Mesothelial cell of epicardium (in vitro differentiated cells): Measurements from ENCODE around the gene LRIG2. TPM values are rescaled to one million over a fixed set of nuclear protein-coding genes. Genes with fewer than 3 reads are reported as not detected.
A peak's percentile ranks its signal among the peaks of the same experiment; 100 is the strongest.
"Not testable (repeated sequence)": the region's sequence is repeated elsewhere in the genome, so short reads cannot be mapped to it uniquely, and the experiment has no call there.

ENCODE experiments used
- DNase-seq, 2 experiments: peaks; one replicate each; pipeline ENCODE4 v3.0.0; 2021; ENCODE audit warnings: low spot score in 2 of 2; ENCODE audit not compliant: unreplicated experiment in 2 of 2
- H3K27ac Mint-ChIP-seq: 2 replicates; pipeline ENCODE4 v1.8.0; 2021; ENCODE audit warnings: mixed read lengths
- H3K27me3 Mint-ChIP-seq: 2 replicates; pipeline ENCODE4 v1.8.0; 2021; ENCODE audit warnings: low read depth, mixed read lengths
- H3K36me3 Mint-ChIP-seq: 2 replicates; pipeline ENCODE4 v1.8.0; 2021; ENCODE audit warnings: mixed read lengths
- H3K4me1 Mint-ChIP-seq: 2 replicates; pipeline ENCODE4 v1.8.0; 2021; ENCODE audit warnings: mixed read lengths
- H3K4me3 Mint-ChIP-seq: 2 replicates; pipeline ENCODE4 v1.8.0; 2021; ENCODE audit warnings: mild to moderate bottlenecking, moderate library complexity, mixed read lengths
- H3K9me3 Mint-ChIP-seq: 2 replicates; pipeline ENCODE4 v1.8.0; 2021; ENCODE audit warnings: mixed read lengths
- CTCF ChIP-seq: fragments of 200-600 bp; sonication (generic); IDR thresholded peaks from one replicate; pipeline ENCODE4 v1.5.0; 2021; ENCODE audit warnings: antibody characterized with exemption; ENCODE audit not compliant: unreplicated experiment
- total RNA-seq: library from RNA; stranded (reverse); gene quantifications from 3 replicates; pipeline ENCODE4 v1.2.1, GENCODE V29; 2021

LRIG2 gene
- total RNA-seq, 1 donor from 2014 or later: 31.0 TPM

GRCh38 chr1:113141650-113142473, 68.9 kb downstream of the LRIG2 start:
- Mint-ChIP-seq H3K9me3 (no peaks in the 10 kb centered on the region), H3K36me3 (no peaks in the 10 kb centered on the region), H3K27me3 (no peaks in the 10 kb centered on the region), H3K4me1 (peaks cover 40% of the 10 kb centered on the region), H3K27ac (peak overlapping the region; percentile 26), H3K4me3 (no peak overlapping the region)
- no peak for DNase-seq
- TF ChIP-seq CTCF: no peak

GRCh38 chr1:113142791-113143190, 69.8 kb downstream of the LRIG2 start:
- Mint-ChIP-seq H3K4me1 (peaks cover 44% of the 10 kb centered on the region), H3K4me3 (no peak overlapping the region), H3K27me3 (no peaks in the 10 kb centered on the region), H3K9me3 (no peaks in the 10 kb centered on the region), H3K27ac (no peak overlapping the region), H3K36me3 (no peaks in the 10 kb centered on the region)
- no peak for DNase-seq
- no peak for TF ChIP-seq CTCF

GRCh38 chr1:113146242-113147072, 73.5 kb downstream of the LRIG2 start:
- no peak for TF ChIP-seq CTCF
- Mint-ChIP-seq H3K27me3 (no peaks in the 10 kb centered on the region), H3K4me1 (peaks cover 37% of the 10 kb centered on the region), H3K27ac (peak overlapping the region; percentile 68), H3K36me3 (no peaks in the 10 kb centered on the region), H3K4me3 (no peak overlapping the region), H3K9me3 (no peaks in the 10 kb centered on the region)
- DNase-seq: no peak

- Mint-ChIP-seq H3K36me3 (no peaks in the 10 kb centered on the region), H3K4me3 (no peak overlapping the region), H3K4me1 (peaks cover 31% of the 10 kb centered on the region), H3K27ac (peak overlapping the region; percentile 82), H3K9me3 (no peaks in the 10 kb centered on the region), H3K27me3 (no peaks in the 10 kb centered on the region)
- DNase-seq: no peak
- TF ChIP-seq CTCF: no peak
Observed at GRCh38 chr1:113147073-113147625, 74.2 kb downstream of the LRIG2 start.

- H3K4me3 Mint-ChIP-seq: no peak overlapping the region
- no peaks in the 10 kb centered on the region for H3K27me3 Mint-ChIP-seq
- H3K9me3 Mint-ChIP-seq: no peaks in the 10 kb centered on the region
- peaks cover 27% of the 10 kb centered on the region for H3K4me1 Mint-ChIP-seq
- peak overlapping the region; percentile 82 for H3K27ac Mint-ChIP-seq
- no peaks in the 10 kb centered on the region for H3K36me3 Mint-ChIP-seq
- DNase-seq: no peak
- no peak for TF ChIP-seq CTCF
Observed at GRCh38 chr1:113147826-113148225, 74.8 kb downstream of the LRIG2 start.

GRCh38 chr1:113150494-113150893, 77.5 kb downstream of the LRIG2 start:
- H3K4me1 Mint-ChIP-seq: peaks cover 29% of the 10 kb centered on the region
- DNase-seq, H3K27ac Mint-ChIP-seq, H3K27me3 Mint-ChIP-seq, H3K9me3 Mint-ChIP-seq, H3K4me3 Mint-ChIP-seq, H3K36me3 Mint-ChIP-seq: not testable (repeated sequence)
